GM19452 (cell line): ENCODE results near the gene PLA2G4D.

Source experiments
- ATAC-seq: cut with Tn5 transposase; IDR thresholded peaks from one replicate; pipeline ENCODE4 v1.9.1; 2021; ENCODE audit not compliant: unreplicated experiment

The PLA2G4D gene

DNA sequence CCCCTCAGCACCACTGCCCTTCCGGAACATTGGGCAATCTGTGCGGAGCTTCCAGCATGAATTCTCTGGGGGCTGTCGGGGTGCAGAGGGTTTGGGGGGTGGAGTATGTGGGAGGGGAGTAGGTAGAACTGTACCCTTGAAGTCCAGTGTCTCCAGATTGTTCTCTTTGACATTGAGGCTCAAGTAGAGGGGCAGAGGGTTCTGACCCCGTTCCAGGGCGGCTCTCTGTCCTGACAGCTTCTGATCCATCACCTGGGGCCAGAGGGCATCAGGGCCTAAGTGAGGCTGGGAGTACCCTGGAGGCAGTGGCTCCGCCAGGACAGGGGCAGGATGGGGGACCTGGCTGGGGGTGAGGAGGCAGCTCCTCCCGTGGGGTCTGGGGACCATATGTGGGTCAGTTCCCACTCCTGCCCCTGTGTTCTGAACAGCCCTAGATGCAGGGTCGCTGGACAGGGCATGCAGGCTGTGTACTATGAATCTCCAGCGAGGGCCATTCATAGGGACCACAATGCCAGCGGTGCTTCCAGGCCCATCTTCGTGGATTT lies 22.1 kb downstream of the PLA2G4D start:
- ATAC-seq, result no peak

DNA sequence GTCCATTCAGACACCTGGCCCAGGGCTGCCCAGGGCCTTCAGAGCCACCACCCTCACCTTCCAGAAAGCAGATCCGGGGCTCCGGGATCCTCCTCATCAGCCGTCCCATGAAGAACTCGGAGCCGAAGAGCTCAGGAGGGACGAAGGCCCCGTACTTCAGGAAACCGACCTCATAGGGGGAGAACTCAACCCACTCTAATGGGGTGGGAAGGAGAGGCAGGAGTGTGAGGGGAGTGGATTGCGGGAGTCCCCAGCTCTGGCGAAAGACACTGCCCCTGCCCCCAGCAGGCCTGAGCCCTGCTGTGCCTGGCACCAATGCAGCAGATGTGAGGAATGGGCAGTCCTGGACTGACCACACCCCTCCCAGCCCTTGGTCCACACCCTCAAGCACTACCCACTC lies 22.6 kb downstream of the PLA2G4D start:
- ATAC-seq, result no peak

DNA sequence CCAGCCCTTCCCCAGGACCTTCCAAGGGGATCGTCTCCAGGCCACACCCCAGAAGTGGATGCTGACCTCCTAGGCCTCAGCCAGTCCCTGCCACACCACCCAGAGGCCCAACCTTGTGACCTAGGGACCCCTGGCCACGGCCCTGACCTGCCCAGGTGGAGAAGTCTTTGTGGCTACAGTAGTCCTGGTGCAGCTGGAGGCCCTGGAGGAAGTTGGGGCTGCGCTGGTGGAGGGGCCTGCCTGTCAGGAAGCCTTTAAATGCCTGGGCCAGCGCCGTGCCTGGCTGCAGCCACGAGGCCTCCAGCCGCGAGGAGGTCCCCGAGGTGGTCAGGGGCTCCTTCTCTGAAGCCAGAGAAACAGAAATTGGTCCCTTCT lies 23.4 kb downstream of the PLA2G4D start:
- ATAC-seq, result no peak

DNA sequence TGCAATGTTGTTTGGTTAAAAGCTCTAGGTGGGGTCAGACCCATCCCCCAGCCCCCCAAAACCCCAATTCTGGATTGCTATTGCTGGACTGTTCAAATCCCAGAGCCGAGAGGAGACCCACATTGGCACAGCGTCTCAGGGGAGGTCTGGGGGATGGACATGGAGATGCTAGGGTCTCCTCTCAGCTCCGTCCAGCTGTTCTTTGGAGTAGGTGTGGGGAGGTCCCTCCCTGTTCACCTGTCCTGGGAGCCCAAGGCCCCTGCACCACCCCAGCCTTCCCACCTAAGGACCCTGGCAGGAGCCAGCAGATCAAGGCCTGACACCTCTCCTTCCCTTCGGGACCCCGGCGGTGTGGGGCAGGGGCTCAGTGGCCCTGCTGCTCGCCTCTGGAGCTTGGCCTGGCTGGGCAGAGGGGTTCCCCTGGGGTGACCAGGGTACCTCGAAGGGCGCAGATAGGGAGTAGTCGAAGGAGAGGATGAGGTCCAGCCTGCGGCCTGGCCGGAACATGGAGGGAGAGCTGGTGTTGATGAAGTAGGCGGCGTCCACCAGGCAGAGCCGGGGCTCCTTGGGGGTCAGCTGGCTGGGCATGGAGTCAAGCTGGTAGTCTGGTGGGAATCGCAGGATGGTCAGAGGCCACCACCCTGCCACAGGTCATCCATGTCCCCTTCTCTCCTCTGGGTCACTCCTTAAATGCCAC lies 23.9 kb downstream of the PLA2G4D start:
- no peak for ATAC-seq

DNA sequence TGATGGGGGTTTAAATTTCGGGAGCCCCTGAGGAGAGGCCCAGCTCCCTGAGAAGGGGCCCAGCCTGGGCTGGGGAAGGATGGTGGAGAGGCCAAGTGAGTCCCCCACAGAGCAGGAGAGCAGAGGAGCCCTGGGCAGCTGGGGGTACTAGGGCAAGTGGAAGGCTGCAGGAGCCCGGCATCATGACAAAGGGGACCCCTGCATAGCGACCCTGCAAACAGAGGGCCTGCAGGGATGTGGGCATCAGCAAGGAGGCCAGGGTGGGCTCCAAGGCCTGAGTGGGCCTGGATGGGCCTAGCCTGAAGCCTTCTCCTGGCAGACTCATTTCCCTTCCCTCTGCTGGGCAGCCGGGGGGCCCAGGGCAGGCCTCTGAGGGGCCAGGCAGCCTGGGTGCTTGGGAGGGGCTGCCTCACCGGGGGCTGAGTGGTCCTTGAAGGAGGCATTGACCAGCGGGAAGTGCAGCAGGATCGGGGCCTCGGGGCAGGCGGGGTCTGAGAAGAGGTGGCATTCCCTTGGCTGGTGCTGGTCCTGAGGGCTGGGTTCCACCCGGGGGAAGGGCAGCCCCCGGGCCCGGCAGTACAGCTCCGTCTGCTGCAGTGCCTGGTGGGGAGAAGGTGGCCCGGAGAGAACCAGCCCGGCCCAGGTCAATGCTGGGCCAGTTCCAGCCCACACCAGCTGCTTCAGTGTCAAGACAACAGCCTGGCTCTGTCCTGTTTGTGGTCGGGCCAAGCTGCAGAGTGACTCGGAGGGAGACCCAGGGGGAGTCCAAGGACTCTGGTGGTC lies 24.7 kb downstream of the PLA2G4D start:
- ATAC-seq, result no peak

DNA sequence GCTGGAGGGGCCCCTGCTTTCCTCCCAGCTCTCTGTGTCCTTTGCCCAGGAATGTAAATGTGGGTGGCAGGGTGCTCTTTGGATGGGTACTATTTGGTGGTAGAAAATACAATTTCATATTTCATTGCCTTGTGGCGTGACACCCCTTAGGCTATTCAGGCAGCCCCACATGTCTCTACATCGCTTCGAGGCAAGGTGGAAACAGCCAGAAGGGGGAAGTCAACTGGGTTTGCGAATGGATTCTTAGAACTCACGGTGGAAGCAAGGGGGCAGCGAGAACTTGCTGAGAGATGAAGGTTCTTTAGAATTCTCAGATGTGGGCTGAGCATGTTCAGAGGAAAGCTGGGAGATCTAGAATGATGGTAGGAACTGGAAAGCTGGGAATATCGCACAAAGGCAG lies 25.3 kb downstream of the PLA2G4D start:
- no peak for ATAC-seq

DNA sequence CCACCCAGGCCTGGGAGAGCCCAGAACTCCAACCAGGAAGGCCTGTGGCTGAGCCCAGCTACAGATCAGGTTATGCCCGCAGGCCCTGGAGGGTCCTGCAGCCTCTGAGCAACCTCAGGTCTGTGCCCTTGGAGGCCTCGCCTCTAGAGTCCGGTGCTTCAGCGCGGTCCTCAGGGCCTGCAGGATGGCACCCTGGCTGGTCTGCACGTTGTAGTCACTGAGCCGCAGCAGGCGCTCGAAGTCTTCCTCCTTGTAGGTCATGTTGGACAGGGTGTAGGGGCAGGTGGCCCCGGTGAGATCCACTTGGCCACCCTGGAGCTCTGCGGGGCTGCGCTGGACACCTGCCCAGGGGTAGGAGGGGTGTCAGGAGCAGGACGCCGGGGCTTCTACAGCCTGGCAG lies 25.8 kb downstream of the PLA2G4D start:
- no peak for ATAC-seq

DNA sequence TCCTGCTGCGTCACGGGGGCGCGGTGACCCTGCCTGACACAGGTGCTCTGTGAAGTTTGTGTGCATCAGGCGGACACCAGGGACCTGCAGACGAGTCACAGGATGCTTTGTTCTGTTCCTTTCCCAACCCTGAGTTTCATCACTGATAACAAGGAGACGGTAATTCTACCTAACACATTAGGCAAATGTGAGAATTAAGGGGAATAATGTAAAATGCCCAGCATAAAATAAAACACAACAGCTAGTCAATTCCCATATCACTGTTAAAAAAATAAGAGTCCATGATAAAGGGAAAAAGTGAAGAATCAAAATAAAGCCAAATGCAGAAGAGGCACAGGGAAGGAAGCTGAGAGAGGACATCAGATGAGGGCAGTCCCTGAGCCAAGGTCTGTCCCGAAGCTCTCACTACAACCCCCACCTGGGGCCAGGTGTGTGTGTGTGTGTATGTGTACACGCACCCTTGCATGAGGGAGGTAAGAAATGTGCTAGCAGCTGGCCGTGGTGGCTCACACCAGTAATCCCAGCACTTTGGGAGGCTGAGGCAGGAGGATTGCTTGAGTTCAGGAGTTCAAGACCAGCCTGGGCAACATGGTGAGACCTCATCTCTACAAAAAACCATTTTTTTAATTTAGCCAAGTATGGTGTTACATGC lies 27.5 kb downstream of the PLA2G4D start:
- ATAC-seq, result no peak

DNA sequence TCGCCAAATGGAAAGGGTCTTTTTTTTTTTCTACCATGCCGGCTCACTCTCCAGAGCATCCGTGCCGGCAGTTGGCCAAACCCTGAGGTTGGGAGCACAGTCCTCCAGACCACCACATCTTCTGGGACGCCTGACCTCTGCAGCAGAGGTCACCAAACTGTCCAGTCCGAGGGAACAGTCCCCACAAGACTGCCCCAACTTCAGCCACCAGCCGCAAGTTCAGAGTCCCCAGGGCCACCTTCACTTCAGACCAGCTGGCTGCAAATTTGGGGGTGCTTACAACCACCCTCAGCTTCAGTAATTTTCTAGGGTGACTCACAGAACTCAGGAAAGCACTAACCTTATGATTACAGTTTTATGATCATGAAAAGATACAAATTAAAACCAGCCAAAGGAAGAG lies 28.9 kb downstream of the PLA2G4D start:
- no peak for ATAC-seq

DNA sequence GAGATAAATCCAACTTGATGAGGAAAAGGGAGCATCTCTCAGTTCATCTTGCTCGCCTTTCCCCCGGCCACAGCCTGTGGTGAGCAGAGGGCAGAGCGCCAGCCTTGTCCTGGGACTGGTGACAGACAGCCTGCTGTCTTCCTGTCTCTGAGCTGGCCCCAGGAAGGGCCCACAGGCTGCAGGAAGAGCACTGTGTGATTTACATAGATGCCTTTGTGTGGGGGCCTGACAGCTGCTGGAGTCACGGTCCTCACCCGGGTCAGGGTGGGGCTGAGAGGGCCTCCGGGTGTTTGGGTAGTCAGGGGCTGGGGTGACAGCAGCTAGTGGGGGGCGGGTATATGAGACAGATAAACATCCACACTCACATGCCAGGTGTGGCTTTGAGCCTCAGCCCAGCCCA lies 29.3 kb downstream of the PLA2G4D start:
- no peak for ATAC-seq

DNA sequence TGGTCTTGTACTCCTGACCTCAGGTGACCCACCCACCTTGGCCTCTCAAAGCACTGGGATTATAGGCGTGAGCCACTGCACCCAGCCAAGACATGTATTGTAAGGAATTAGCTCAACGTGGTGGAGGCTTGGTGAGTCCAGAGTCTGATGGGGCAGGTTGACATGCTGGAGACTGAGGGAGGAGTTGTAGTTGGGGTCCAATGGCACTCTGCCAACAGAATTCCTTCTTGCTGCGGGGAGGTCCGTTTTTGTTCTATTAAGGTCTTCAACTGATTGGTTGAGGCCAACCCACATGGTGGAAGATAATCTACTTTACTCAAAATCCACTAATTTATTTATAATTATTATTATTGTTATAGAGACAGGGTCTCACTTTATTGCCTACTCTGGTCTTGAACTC lies 30.1 kb downstream of the PLA2G4D start:
- no peak for ATAC-seq

DNA sequence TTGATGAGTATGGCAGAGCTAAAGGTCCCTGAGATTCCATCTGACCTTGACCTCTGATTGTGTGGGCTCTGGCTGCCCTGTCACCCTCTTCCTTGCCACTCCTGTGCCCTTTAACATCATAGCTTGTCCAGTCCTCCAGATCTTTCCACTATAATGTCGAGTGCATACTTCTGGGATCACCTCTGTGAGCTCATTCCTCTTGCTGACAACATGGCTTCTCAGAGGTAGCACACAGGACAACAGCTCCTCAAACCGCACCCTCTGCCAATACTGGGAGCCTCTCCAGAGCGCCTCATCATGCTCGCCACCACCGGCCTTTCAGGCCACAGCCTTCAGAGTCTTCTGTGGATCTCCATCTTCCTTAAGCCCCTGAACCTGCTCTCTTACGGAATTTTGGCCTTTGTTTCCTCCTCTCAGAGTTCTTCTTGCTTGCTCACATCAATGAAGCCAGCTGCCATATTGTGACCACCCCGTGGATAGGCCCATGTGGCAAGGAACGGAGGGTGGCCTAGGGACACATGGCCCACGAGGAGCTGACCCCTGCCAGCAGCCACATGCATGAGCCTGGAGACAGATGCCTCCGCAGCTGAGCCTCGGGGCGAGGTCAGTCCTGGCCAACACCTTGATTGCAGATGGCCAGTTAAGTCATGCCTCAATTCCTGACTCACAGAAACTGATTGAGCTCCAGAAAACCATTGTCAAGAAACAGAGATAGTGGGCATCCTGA lies 31.1 kb downstream of the PLA2G4D start:
- no peak for ATAC-seq

DNA sequence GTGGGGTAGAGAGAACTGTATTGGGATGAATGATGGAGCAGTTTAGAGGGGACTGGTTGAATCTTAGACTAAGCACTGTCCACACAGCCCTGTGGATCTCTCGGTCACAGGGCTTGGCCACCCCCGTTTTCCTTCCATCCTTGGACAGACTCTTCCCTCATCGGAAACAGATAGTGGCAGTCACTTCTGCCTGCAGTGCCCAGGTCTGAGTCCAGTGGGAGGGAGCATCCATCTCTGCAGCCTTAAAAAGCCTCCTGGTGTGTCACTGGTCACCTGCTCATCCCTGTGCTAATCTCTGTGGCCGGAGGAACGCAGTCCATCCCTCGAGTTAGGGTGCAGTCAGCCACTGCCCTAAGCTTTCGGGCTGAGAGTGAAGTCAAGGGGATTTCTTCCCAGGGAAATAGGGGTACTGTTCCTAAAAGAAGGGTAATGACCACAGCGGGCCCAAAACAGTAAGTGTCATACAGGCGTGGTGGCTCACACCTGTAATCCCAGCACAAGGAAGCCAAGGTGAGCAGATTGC lies 32.0 kb downstream of the PLA2G4D start:
- ATAC-seq, result no peak

DNA sequence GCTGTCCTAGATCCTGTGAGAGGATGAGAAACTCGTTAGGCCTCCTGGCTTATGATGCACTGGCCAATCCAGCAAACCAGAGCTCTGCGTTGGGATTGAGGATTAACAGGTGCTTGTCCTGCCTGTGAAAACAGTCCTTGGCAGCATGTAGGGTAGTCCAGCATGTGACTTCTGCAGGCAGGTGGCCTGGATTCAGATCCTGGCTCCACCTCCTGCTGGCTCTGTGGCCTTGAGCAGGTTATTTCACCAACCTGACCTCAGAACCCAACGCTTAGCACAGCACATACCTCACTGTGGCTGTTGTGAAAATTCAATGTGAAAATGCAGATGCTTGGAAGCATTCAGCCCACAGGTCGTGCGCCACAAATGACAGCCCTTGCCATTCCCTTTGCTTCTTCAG lies 33.6 kb downstream of the PLA2G4D start:
- ATAC-seq, result no peak

DNA sequence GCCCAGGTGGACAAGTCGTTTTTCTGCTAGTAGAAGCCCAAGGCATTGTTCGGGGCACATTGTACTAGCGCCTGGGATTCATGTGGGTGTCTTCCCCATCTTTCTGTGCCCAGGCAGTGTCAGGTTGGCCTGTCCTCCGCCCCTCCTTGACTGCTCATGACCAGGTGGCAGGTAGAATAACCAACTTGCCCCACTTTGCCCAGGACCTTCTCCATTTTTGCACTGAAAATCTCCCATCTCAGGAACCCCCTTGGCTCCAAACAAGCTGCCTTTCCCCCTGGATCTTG lies 33.9 kb downstream of the PLA2G4D start:
- ATAC-seq, result no peak

DNA sequence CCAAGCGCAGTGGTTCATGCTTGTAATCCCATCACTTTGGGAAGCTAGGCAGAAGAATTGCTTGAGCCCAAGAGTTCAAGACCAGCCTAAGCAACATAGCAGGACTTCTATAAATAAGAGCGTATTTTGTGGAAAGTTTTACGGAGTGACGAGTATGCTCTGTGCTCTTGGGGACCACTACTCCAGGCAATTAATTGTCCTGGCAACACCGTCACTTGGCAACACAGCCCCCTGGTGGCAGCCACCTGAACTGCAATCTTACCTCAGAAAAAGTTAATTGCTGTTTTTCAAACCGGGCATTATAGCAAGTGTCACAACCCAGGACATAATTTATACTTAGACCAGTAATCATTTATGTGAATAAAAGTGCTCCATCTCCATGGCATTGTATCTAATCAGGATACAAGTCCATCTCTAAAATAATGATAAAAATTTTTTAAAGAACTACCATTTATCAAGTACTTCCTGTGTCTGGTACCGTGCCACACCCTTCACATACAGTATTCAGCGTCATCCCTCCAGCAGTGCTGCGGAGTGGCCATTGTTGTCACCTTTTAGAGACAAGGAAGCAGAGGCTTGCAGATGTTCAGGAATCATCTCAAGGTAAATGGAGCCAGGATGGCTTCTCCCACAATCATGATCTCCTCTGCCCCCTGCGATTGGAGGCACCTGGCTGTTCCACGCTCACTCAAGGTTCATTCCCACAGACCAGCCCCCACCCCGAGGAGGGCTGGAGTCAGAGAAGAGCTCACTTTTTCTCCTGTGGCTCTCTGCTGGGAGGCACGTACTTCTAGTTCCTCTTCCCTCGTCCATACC lies 34.5 kb downstream of the PLA2G4D start:
- no peak for ATAC-seq

DNA sequence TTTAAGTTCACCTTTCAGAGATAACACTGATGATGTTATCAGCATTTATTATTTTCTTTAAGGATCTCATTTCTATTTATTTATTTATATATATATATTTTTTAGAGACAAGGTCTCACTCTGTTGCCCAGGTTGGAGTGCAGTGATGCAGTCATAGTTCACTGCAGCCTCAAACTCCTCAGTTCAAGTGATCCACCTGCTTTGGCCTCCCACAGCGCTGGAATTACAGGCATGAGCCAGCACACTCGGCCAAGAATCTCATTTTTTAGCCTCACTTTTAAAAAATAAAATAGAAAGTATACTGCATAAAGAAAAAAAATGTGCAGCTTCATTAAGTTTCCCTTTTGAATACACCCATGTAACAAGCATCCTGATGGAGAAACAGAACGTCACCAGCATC lies 35.6 kb downstream of the PLA2G4D start:
- no peak for ATAC-seq

DNA sequence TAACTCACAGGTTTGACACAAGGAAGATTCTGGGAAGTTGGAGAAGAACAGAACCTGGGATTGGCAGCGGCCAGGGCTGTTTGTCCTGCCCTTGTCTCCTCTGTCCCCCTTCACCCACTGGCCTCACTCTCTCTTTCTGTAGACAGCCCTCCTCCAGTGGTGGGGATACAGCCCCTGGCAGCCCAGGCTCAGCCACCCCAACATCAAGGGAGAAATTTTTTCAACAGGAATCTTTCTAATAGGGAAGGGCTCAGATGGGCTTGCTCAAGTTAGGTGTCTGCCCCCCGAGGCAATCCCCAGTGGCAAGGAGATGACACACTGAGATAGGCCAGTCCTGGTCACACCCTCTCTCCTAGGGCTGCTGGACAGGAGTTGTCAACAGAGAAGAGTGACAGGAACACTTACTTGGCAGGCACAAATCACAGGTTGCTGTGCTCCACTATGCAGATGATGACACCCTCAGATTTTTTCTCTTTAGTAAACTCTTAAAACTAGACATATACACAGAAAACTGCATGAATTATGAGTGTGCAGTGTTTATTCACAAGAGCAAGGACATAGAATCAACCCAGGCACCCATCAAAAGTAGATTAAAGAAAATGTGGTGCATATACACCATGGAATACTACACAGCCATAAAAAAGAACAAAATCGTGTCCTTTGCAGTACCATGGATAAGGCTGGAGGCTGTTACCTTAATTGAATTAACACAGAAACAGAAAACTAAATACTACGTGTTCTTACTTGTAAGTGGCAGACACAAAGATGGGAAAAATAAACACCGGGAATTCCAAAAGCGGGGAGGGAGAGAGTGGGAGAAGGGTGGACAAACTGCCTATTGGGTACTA lies 36.3 kb downstream of the PLA2G4D start:
- no peak for ATAC-seq

DNA sequence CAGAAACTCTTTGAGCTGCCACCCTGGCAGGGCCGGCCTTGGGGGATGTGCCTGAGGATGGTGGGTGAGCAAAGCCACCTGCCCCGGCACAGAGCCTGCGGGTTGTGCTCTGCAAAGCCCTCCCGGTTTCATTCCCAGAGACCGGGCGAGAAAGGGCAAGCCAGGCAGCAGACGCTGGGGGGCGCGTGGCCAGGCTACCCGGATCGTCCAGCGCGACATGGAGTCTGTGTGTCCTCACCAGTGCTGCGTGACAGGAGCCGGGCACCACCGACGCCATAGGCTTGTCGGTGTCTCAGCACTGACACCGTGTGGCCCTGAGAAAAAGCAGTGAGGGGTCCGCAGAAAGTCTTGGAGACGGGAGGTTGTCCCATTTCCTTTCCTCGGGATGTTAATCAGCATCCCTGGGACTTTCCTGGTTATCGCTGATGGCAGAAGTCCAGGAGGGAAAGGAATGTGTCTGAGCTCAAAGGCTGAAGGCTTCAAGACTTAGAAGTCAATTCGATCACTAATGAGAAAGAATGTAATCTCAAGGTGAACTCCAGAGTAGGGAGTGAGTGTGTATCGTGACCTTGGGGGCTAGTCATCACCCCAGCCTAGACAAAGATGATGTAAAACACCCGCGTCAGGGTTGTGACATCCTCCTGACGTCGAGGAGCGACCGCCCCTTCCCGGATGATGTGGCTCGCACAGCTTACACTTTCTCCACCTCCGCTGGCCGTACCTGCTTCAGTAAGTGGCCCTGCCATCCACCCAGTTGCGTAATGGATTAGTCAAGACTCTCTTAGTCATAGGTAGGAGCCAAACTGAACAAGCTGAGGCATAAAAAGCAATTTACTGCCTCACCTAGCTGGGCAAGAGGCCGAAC lies 37.2 kb downstream of the PLA2G4D start:
- ATAC-seq, result no peak
